ENCODE data around the gene HOXA5.

Gene HOXA5

GRCh38 chr7:27098578-27099451 lies 44.7 kb downstream of the HOXA5 start:
- FAIRE-seq = no peak
- DNase-seq (ENCODE audit: insufficient read length, low spot score) = no peak
- TF ChIP-seq TAF1 (IDR thresholded peaks at IDR 0.05; ENCODE audit: low read depth, low read length) (no peak), POLR2A (IDR thresholded peaks at IDR 0.05; ENCODE audit: low read depth, low read length) (no peak), POLR2AphosphoS5 (IDR thresholded peaks at IDR 0.05; ENCODE audit: low read depth, low read length) (no peak), PAX5 (IDR thresholded peaks at IDR 0.05; ENCODE audit: insufficient read depth, low read length, severe bottlenecking) (no peak), POU2F2 (IDR thresholded peaks at IDR 0.05; ENCODE audit: low read depth, low read length) (no peak)

DNA sequence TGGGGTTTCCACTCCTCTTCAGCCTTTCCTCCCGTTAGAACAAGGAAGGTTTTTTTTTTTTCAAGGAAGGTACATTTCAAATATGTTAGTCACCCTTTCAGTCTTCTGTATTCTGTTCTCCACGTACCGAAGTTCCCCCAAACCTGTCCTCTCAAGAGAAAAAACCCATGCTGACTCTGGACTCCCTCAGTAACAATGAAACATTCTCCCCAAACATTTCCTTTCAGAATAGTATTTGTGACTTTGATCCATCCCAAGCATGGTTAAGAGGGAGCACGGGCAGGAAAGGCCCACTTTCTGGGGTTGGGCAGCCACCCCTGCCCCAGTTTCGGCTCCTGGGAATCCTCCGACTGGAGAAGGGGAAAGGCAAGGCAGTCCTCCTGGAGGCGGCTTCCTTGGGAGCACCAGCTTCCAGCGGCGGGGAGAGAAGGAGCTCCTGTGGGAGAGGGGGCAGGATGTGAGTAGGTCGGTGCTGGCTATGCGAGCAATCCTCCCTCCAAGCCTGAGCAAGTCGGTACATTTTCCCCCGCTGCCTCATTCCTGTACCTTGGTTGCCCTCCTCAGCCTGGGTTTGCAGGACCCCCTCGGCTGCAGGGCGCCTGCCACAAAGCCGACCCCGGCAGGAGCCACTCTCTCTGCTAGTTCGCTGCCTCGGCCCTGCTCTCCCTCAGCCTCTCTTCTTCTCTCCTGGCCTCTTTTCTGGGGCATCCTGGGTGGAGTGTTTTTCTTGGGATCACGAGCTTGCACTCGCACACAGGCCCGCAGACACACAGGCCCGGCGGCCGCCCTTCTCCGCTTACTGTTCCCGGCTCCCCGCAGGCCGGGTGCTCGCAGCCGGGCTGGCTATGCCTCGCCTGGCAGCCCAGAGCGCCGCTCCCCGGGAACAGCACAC lies 45.5 kb downstream of the HOXA5 start:
- DNase-seq (ENCODE audit: insufficient read length, low spot score) = no peak
- FAIRE-seq = no peak

DNA sequence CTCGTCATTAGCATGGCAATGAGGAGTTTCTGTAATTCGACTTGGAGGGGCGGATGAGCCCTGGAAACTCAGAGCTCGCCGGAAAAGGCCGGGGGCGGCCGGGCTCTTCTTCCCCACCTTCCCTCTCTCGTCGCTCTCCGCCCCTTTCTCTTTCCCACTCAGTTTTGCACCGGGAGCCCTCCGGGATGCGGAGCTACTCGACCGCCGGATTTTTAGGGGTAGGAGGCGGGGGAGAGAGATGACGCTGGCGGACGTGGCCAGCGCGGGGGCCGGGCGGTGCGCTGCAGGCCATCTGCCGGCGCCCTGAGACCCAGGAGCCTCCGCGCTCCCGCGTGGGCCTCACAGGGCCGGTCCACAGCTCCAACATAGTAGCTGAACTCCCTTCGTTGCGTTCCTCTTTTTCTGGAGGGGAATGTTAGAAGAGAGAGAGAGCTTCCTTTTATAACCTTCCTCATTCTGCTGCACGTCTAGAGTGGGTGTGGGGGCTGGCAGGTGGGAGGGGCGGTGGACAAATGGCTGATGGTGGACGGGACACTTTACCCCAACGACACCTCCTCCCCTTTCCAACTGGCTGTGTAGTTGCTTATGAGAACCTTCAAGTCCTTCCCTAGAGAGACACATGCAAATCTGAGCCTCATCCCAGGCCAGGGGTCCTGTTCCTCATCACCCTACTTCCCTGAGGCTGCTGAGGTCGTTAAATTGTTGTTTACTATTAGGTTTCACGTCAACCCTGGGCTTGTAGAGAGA lies 46.5 kb downstream of the HOXA5 start:
- DNase-seq (ENCODE audit: insufficient read length, low spot score) (no peak), FAIRE-seq (no peak)
- TF ChIP-seq POU2F2 (IDR thresholded peaks at IDR 0.05; ENCODE audit: low read depth, low read length) (no peak), PAX5 (IDR thresholded peaks at IDR 0.05; ENCODE audit: insufficient read depth, low read length, severe bottlenecking) (no peak), TAF1 (IDR thresholded peaks at IDR 0.05; ENCODE audit: low read depth, low read length) (no peak), POLR2A (IDR thresholded peaks at IDR 0.05; ENCODE audit: low read depth, low read length) (no peak), SPI1 (IDR thresholded peaks at IDR 0.05; ENCODE audit: low read depth, low read length) (no peak)

More for the DNA sequence above, 45.5 kb downstream of the HOXA5 start:
- TF ChIP-seq TAF1 (IDR thresholded peaks at IDR 0.05; ENCODE audit: low read depth, low read length) (no peak), SPI1 (IDR thresholded peaks at IDR 0.05; ENCODE audit: low read depth, low read length) (no peak), POU2F2 (IDR thresholded peaks at IDR 0.05; ENCODE audit: low read depth, low read length) (no peak), PAX5 (IDR thresholded peaks at IDR 0.05; ENCODE audit: insufficient read depth, low read length, severe bottlenecking) (no peak), POLR2AphosphoS5 (IDR thresholded peaks at IDR 0.05; ENCODE audit: low read depth, low read length) (no peak), POLR2A (IDR thresholded peaks at IDR 0.05; ENCODE audit: low read depth, low read length) (no peak)

- TF ChIP-seq SPI1 (IDR thresholded peaks at IDR 0.05; ENCODE audit: low read depth, low read length) (peak; percentile 88), POLR2A (IDR thresholded peaks at IDR 0.05; ENCODE audit: low read depth, low read length) (no peak)
- DNase-seq (ENCODE audit: insufficient read length, low spot score) (peak; percentile 75), FAIRE-seq (no peak)
Observed at GRCh38 chr7:27095897-27096767, 47.3 kb downstream of the HOXA5 start, which contains the start of gene HOXA1. HOXA1 (minus strand) TSS chr7:27096000; CDS start chr7:27095912, 88 bp downstream.

GRCh38 chr7:27095050-27095896 lies 48.2 kb downstream of the HOXA5 start:
- DNase-seq (ENCODE audit: insufficient read length, low spot score) = no peak
- FAIRE-seq = no peak
- TF ChIP-seq POLR2A (IDR thresholded peaks at IDR 0.05; ENCODE audit: low read depth, low read length) (no peak), POLR2AphosphoS5 (IDR thresholded peaks at IDR 0.05; ENCODE audit: low read depth, low read length) (no peak), POU2F2 (IDR thresholded peaks at IDR 0.05; ENCODE audit: low read depth, low read length) (no peak), TAF1 (IDR thresholded peaks at IDR 0.05; ENCODE audit: low read depth, low read length) (no peak), PAX5 (IDR thresholded peaks at IDR 0.05; ENCODE audit: insufficient read depth, low read length, severe bottlenecking) (no peak)

GRCh38 chr7:27094304-27095049 lies 49.0 kb downstream of the HOXA5 start:
- no peak for FAIRE-seq
- TF ChIP-seq PAX5 (IDR thresholded peaks at IDR 0.05; ENCODE audit: insufficient read depth, low read length, severe bottlenecking) (no peak), SPI1 (IDR thresholded peaks at IDR 0.05; ENCODE audit: low read depth, low read length) (no peak), POU2F2 (IDR thresholded peaks at IDR 0.05; ENCODE audit: low read depth, low read length) (no peak), POLR2AphosphoS5 (IDR thresholded peaks at IDR 0.05; ENCODE audit: low read depth, low read length) (no peak), TAF1 (IDR thresholded peaks at IDR 0.05; ENCODE audit: low read depth, low read length) (no peak), POLR2A (IDR thresholded peaks at IDR 0.05; ENCODE audit: low read depth, low read length) (no peak)

GRCh38 chr7:27093184-27093895 lies 50.1 kb downstream of the HOXA5 start:
- TF ChIP-seq POLR2AphosphoS5 (IDR thresholded peaks at IDR 0.05; ENCODE audit: low read depth, low read length) (no peak), POU2F2 (IDR thresholded peaks at IDR 0.05; ENCODE audit: low read depth, low read length) (no peak), POLR2A (IDR thresholded peaks at IDR 0.05; ENCODE audit: low read depth, low read length) (no peak), TAF1 (IDR thresholded peaks at IDR 0.05; ENCODE audit: low read depth, low read length) (no peak), PAX5 (IDR thresholded peaks at IDR 0.05; ENCODE audit: insufficient read depth, low read length, severe bottlenecking) (no peak), SPI1 (IDR thresholded peaks at IDR 0.05; ENCODE audit: low read depth, low read length) (no peak)
- DNase-seq (ENCODE audit: insufficient read length, low spot score) (no peak), FAIRE-seq (no peak)

More at GRCh38 chr7:27094304-27095049, 49.0 kb downstream of the HOXA5 start:
- DNase-seq (ENCODE audit: insufficient read length, low spot score) = no peak

Data from GM12891 (cell line).